Stimulated activated CD8-positive, alpha-beta memory T cell treated with anti-CD3 and anti-CD28 coated beads, Interleukin-7, amount 100 ng/mL, for 4 hours (primary cell): ENCODE results near the gene KCNT1.

ENCODE experiments used
- DNase-seq, 2 donors: peaks; one replicate each; pipeline ENCODE4 v3.0.0-alpha.2; 2020; ENCODE audit warnings: low read depth in 2 of 2

Gene KCNT1

DNA sequence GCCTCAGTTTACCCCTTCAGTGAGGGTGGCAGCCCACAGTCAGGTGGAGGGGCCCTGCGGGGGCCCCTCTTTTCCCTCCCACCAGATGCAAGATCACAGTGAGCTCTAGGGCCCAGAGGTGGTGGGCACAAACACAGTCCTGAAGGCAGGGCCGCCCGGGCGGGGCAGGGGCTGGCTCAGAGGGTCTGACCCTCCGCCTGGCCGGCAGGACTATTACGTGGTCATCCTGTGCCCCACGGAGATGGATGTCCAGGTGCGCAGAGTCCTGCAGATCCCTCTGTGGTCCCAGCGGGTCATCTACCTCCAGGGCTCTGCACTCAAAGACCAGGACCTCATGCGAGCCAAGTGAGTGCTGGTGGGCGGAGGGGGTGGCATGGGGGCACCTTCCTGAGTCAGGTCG lies 63.4 kb downstream of the KCNT1 start:
- DNase-seq: no peak

DNA sequence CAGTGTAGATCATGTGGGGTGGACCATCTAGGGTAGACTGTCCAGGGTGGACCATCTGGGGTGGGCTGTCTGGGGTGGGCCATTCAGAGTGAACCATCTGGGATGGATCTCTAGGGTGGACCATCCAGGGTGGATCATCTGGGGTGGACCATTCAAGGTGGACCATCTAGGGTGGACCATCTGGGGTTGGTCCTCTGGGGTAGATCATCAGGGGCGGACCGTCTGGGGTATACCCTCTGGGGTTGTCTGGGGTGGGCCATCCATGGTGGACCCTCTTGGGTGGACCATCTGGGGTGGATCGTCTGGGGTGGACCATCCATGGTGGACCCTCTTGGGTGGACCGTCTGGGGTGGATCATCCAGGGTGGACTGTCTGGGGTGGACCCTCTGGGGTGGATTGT lies 64.3 kb downstream of the KCNT1 start:
- no peak for DNase-seq

DNA sequence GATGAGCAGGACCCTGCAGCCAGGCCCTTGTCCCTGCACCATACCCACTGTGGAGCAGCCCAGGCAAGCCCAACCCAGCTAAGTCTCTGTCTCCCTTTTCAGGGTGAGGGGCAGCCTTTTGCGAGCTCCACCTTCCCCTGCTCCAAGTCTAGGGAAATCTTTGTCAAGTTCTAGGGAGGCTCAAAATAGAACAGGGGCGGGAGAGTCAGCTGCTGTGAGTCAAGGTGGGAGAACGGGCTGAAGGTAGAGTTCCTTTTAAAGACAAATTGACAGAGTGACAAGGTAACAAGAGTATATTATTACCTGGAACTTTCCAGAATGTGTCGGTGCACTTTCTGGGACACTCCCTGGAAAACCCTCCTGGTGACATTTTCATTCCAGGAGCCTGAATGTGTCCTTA lies 64.7 kb downstream of the KCNT1 start:
- DNase-seq: no peak

DNA sequence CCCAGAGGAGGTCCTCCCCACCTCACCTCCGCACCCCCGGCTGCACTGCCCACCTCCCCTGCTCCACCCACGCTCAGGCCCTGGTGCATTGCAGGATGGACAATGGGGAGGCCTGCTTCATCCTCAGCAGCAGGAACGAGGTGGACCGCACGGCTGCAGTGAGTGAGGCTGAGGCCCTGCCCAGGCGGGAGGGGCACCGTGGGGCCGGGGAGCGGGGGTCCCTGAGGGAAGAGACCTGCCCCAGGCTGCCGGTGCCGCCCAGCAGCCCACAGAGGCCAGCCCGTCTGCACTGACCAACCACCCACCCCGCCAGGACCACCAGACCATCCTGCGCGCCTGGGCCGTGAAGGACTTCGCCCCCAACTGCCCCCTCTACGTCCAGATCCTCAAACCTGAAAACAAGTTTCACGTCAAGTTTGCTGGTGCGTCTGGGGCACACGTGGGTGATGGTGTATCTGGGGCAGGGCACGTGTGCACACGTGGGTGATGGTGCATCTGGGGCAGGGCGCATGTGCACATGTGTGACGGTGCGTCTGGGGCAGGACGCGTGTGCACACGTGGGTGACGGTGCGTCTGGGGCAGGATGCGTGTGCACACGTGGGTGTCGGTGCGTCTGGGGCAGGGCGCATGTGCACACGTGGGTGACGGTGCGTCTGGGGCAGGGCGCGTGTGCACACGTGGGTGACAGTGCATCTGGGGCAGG lies 66.7 kb downstream of the KCNT1 start:
- no peak for DNase-seq

DNA sequence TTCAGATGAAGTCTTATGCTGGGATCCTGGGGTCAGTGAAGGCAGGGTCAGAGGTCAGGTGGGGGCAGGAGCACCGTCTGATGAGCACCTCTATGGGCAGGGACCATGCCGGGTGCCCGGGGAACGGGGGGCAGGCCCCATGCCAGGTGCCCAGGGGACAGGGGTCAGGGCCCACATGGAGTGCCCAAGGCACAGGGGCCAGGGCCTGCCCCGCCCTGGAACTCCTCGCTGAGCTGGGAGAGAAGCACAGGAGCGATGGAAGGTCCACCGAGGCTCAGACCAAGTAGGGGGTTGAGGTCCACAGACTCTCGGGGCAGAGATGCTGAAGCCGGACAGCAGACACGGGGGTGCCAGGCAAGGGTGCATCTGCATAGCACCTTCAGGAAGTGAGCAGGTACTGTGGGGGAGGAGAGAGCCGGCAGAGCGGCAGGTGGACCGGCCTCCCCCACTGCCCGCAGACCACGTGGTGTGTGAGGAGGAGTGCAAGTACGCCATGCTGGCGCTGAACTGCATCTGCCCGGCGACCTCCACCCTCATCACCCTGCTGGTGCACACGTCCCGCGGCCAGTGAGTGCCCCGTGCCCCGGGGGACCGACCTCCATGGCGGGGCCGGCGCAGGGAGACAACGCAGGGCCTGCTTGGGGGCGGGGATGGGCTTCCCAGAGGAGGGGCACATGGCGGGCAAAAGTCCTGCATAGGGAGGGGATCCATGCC lies 67.7 kb downstream of the KCNT1 start:
- DNase-seq: no peak

DNA sequence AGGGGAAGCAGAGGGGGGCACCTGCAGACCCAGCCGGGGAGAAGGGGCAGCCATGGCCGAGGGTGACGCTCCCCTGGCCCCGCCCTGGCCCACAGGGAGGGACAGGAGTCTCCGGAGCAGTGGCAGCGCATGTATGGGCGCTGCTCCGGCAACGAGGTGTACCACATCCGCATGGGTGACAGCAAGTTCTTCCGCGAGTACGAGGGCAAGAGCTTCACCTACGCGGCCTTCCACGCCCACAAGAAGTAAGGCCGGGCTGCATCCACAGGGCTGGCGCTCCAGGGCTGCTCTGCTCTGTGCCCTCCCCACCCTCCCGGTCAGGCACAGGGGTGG lies 68.2 kb downstream of the KCNT1 start:
- no peak for DNase-seq

DNA sequence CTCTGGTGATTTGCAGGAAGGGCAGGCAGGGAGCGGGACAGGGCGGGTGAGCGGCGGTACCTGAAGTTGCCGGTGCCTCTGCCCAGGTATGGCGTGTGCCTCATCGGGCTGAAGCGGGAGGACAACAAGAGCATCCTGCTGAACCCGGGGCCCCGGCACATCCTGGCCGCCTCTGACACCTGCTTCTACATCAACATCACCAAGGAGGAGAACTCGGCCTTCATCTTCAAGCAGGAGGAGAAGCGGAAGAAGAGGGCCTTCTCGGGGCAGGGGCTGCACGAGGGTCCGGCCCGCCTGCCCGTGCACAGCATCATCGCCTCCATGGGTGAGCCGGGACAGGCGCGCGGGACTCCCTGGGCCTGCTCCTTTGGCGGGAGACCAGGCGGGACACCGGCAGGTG lies 68.8 kb downstream of the KCNT1 start:
- no peak for DNase-seq

DNA sequence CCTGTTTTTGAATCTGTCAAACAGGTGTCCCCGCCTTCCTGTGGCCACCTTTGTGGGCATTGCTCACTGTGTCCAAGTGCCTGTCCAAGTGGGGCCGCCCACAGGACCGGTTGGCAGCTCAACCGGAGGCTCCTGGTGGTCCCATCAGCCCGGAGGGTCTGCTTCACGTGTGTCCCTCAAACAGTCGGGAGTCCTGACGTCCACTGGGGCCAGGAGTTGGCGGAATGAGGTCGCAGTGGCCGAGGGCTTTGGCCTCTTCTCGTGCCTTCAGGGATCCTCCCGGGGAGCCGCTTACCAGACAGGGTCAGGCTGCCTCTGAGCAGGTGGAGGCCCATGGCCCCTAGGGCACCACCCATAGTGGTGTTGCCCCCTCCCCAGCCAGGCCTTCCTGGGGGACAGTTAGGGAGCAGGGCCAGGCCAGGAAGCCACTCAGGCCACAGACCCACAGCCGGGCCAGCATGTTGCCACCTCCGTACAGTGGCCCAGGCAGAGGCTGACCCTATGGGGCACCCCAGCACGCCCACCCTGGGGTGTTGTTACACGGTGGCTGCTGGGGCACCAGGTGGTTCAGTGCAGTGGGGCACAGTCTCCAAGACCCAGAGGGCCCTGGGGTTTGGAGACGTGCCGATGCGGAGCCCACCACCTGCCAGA lies 69.5 kb downstream of the KCNT1 start:
- no peak for DNase-seq

DNA sequence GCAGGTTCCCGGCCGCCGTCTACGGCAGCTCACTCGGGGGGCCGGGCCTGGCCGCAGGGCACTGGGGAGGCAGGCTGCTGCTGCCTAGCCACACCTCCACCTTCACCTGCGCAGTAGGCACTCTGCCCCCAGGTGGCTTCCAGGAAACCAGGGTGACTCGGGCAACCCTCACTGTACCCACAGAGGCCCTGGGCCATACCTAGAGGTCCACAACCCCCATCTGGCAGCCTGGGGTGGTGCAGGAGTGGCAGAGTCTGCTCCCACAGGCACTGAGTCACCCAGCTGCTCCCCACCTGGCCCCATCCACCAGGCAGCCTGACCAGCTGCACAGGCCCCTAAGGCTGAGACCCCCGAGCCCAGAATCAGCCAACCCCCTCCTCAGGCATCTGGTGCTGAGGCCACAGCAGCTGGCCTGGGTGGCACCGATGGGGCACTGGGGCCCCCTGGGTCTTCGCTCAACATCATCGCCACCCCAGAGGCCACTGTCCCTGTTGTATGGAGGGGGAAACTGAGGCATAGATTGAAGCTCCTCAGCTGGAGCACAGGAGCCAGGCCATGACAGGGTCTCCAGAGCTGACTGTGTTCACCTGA lies 70.2 kb downstream of the KCNT1 start:
- DNase-seq: no peak

DNA sequence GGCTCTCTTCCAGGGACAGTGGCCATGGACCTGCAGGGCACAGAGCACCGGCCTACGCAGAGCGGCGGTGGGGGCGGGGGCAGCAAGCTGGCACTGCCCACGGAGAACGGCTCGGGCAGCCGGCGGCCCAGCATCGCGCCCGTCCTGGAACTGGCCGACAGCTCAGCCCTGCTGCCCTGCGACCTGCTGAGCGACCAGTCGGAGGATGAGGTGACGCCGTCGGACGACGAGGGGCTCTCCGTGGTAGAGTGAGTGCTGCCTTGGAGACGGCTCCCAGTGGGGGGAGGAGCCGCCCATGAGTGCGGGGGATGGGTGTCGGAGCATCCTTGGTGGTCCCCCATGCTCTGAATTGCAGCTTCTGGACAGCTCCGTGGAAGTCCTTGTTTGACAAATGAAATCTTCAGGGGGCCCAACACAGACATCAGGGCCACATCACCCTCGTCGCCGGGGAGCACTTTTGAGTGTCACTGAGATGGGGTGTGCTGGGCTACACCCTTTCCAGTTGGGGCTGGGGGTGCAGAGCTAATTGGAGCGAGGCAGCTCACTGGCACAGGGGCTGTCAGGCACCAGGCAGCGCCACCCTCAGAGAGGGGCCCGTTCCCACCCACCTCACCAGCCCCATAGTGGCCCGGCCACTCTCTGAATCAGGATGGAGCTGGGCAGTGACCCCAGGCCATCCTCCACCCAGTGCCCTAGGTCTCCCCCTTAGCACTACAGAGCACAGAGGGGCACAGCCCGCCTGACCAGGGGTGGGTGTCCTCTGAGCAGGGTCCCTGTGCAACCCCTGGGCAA lies 70.9 kb downstream of the KCNT1 start:
- DNase-seq: no peak

DNA sequence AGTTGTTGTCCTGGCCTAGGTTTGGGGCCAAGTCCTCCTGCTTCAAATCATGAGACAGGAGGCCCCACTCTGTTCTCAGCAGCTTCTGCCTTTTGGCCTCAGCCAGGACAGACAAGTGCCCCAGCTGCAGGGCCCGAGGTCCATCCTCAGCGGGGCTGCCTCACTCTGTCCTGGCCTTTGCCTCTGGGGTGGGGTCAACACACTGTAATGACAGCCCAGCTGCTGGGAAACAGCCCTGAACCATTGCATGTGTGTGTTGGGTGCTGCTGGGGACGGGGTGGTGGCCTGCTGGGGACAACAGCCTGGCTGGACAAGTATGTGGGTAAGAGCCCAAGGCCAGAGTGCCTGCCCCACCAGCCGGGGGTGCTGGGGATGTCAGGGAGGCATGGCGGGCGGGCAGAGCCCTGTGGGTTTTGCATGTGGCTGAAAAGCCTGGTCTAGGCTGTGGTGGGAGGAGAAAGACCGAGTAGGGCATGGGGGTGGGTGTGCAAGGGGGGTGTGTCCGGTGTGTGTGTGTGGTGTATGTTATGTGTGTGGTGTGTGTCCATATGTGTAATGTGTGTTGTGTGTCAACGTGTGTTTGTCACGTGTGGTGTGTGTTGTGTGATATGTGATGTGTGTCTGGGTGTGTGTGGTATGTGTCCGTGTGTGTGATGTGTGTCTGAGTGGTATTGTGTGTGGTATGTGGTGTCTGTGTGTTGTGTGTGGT lies 71.7 kb downstream of the KCNT1 start:
- DNase-seq: no peak

DNA sequence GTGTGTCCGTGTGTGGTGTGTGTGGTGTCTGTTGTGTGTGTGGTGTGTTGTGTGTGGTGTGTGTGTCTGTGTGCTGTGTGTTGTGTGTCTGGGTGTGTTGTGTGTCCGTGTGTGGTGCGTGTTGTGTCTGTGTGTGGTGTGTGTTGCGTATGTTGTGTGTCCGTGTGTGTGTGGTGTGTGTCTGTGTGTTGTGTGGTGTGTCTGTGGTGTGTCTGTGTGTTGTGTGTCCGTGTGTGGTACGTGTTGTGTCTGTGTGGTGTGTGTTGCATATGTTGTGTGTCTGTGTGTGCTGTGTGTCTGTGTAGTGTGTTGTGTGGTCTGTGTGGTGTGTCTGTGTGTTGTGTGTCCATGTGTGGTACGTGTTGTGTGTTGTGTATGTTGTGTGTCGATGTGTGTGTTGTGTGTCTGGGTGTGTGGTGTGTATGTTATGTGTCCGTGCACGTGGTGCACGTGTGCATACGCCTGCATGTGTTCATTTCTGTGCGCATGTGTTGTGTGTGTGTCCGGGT lies 72.3 kb downstream of the KCNT1 start:
- DNase-seq: no peak

DNA sequence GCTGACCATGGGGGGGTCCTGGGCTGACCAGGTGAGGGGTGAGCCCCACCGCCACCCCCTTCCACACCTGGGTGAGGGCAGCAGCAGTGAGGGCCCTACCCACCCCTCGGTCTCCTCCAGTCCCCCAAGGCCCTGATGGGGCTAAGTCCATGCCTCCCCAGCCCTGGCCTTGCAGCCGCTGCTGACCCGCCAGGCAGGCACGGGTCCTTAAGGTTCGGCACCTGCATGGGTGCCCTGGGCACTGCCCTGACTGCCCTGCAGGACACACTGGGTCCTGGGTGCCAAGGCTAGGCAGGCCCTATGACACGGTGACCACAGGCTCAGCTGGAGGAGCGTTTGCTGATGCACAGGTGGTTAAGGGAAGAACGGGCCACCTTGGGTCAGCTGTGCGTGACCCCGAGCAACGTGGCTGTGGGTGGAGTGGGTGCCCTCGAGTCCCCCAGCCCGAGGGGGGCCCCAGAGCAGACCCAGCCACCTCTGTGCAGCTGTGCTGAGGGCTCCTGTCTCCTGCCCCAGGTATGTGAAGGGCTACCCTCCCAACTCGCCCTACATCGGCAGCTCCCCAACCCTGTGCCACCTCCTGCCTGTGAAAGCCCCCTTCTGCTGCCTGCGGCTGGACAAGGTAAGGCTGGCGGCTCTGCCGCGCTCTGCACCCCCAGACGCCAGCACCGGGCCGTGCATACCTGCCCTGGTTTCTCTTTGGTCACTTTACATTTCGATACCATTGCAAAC lies 73.0 kb downstream of the KCNT1 start:
- no peak for DNase-seq

DNA sequence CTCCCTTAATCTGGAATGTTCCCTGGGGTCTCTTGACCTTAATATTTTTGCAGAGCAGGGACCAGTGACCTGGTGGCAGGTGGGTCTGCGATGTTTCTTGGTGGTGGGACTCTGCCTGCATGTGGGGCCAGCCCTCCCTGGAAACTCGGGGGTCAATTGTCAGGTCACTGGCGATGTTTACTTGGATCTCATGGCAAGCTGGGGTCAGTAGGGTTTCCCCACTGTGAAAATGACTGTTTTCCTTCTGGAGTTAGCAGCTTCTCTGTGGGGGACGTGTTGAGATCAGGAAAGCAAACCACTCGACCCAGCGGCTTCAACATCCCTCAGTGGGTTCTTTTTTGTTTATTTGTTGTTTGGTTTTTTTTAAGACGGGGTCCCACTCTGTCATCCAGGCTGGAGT lies 73.9 kb downstream of the KCNT1 start:
- no peak for DNase-seq

DNA sequence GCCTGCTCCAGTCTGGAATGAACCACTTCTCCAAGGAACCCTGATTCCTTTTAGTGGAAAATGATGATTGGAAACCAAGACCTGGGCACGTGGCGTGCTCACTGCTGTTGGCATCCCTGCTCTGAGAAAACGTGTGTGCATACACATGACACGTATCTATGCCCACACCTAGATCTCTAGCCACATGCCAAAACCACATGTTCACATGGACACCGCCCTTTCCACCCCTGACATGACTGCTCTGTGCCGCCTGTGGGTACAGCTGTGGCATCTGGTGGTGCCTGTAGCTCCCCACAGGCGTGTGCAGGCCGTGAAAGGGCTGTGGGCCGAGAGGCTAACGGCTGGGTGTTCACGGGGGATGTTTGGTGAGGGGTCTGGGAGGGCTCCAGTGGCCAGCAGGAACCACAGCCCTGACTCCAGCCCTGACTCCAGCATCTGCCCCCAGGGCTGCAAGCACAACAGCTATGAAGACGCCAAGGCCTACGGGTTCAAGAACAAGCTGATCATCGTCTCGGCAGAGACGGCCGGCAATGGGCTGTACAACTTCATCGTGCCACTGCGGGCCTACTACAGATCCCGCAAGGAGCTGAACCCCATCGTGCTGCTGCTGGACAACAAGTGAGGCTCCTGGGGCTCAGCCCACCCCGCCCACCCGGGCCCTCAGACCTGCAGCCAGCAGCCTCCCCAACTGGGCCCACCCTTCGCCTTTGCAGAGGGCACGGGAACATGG lies 75.1 kb downstream of the KCNT1 start:
- no peak for DNase-seq

DNA sequence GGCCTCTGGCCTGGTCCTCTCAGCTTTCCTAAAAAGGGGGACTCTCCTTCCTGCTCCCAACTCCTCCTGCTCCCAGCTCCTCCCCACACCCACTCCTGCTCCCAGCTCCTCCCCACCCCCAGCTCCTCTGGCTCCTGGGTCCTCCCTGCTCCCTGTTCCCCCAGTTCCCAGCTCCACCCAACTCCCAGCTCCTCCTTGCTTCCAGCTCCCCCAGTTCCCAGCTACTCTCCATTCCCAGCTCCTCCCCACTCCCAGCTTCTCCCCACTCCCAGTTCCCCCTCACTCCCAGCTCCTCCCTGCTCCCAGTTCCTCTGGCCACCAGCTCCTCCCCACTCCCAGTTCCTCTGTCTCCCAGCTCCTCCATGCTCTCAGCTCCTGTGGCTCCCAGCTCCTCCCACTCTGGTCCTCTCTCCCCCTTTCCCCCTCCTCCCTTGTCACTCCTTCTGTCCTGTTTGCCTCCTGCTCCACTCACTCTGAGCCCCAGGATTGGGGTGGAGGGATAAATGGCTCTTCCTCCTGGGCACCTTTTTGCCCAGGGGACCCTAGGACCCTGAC lies 75.7 kb downstream of the KCNT1 start:
- no peak for DNase-seq

DNA sequence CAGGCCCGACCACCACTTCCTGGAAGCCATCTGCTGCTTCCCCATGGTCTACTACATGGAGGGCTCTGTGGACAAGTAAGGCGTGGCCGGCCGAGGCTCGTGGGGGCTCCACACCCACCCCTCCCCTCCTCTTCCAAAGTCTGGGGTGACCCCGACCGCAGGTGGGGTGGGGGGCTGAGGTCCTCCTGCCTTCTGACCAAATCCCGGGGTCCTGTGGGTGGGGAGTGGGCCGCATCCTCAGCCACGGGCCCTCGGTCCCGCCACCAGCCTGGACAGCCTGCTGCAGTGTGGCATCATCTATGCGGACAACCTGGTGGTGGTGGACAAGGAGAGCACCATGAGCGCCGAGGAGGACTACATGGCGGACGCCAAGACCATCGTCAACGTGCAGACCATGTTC lies 76.4 kb downstream of the KCNT1 start:
- no peak for DNase-seq

DNA sequence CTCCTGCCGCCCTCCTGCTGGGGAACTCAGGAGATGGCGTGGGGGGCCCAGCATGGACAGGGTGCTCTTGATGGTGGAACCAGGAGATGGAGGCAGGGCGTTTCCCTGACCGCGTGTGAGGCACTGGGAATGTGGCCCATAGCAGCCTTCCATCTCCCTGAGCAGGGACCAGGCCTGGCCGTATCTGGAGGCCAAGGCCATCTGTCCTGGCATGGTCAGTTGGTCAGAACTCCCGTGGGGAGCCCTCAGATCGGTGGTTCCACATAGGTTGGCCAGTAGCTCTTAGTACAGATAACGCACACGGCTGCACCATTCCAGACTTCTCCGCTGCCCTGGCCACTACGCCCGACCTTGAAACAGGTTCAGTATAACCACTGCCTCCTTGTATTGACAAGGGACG lies 77.6 kb downstream of the KCNT1 start:
- DNase-seq: no peak

DNA sequence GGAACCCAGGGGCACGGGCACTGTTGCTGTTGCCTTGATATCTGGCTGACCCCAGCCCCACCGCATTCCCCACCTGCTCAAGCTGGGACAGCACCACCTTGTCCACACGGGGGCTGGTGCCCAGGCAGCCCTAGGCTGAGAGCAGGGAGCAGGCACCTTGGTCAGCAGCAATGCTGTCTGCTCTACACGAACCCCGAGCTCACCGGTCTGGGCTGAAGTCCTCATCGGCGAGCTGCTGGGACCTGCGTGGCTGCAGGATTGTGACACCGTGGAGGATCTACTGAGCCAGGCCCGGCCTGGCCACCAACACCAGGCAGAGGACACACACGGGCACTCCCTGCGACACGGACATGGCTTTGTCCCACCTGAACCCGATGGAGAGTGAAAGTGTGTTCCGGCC lies 78.1 kb downstream of the KCNT1 start:
- DNase-seq: no peak

DNA sequence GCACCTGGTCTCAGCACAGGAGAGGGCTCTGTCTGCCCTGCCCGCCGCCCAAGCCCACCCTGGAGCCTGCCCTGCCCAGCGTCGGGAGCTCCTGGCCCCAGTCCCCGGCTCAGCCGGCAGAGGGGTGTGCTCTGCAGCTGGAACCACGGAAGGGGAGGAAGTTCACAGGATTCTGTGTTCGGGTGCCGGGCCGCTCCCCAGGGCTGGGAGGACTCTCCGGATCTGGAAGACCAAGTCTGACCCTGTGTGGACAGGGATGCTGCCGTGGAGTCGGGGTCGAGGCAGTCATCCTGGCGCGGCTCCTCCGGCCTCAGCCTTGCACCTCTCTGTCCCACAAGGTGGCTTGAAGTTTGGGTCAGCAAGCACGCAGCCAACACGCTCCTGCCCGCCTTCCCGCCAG lies 78.6 kb downstream of the KCNT1 start:
- DNase-seq: no peak
